Panc1 (cell line): Measurements from ENCODE around the gene ZCCHC14. TPM values are rescaled to one million over a fixed set of nuclear protein-coding genes. Genes with fewer than 3 reads are reported as not detected.
"Not testable (repeated sequence)": the region's sequence is repeated elsewhere in the genome, so short reads cannot be mapped to it uniquely, and the experiment has no call there.

Source experiments
- ATAC-seq: fragments of 200-7000 bp; cut with Tn5 transposase; 2 replicates; pipeline ENCODE4 v1.9.1; 2020; ENCODE audit warnings: mild to moderate bottlenecking, moderate library complexity
- BruUV-seq: library from RNA; stranded (reverse); fragments of 400-500 nt; replicated peaks from 2 replicates; lab custom pipeline; 2021; lab: Mats Ljungman, UMichigan
- CTCF ChIA-PET: fragments of 300-600 bp; sonication (Branson Sonifier 250); formaldehyde crosslinking; loops from one replicate; lab custom pipeline; 2022; ENCODE audit warnings: antibody characterized with exemption; lab: Charles Lee
- POLR2A ChIA-PET: fragments of 300-600 bp; sonication (Branson Sonifier 250); formaldehyde crosslinking; loops from one replicate; lab custom pipeline; 2022; ENCODE audit warnings: antibody characterized with exemption; lab: Charles Lee
- DNase-seq: peaks from one replicate; pipeline ENCODE4 v3.0.0-alpha.2; 2010; ENCODE audit warnings: low read depth, low spot score
- H3K27ac ChIP-seq: 2 replicates; pipeline ENCODE4 v1.5.1; 2011; ENCODE audit warnings: mild to moderate bottlenecking, low read length, inconsistent platforms
- H3K27me3 ChIP-seq: fragments of 200-500 bp; sonication (Bioruptor generic); 2 replicates; pipeline ENCODE4 v1.6.0; 2014; ENCODE audit warnings: low read length, inconsistent platforms; ENCODE audit not compliant: control insufficient read depth, insufficient read depth
- H3K36me3 ChIP-seq: fragments of 200-500 bp; sonication (Bioruptor generic); 2 replicates; pipeline ENCODE4 v1.5.1; 2014; ENCODE audit warnings: inconsistent platforms, mild to moderate bottlenecking, low read length, moderate library complexity; ENCODE audit not compliant: control insufficient read depth, insufficient read depth
- H3K4me1 ChIP-seq: 2 replicates; pipeline ENCODE4 v1.5.1; 2011; ENCODE audit warnings: inconsistent platforms, mild to moderate bottlenecking, low read length, moderate library complexity; ENCODE audit not compliant: control insufficient read depth, insufficient read depth
- H3K4me3 ChIP-seq, 2 experiments: 2 replicates each; pipeline ENCODE4 v1.5.1; 2011 to 2012; ENCODE audit warnings: low read depth in 2 of 2, low read length in 2 of 2, mild to moderate bottlenecking in 2 of 2, inconsistent platforms in 1 of 2, moderate library complexity in 1 of 2
- H3K9me3 ChIP-seq: fragments of 200-500 bp; sonication (Bioruptor generic); 2 replicates; pipeline ENCODE4 v1.5.1; 2014; ENCODE audit warnings: low read depth, mild to moderate bottlenecking, inconsistent platforms, low read length, moderate library complexity; ENCODE audit not compliant: control insufficient read depth, insufficient read depth
- CTCF ChIP-seq: fragments of 450-650 bp; IDR thresholded peaks from 2 replicates; pipeline ENCODE4 v1.5.1; 2017; ENCODE audit warnings: mild to moderate bottlenecking
- POLR2AphosphoS5 ChIP-seq: IDR thresholded peaks from 2 replicates; pipeline ENCODE4 v1.6.1; 2012; ENCODE audit warnings: mild to moderate bottlenecking, low read depth, low read length, moderate library complexity
- REST ChIP-seq, 2 experiments: IDR thresholded peaks; 2 replicates each; pipeline ENCODE4 v1.6.1; 2011 to 2012; ENCODE audit warnings: low read depth in 2 of 2, control low read depth in 1 of 2, low read length in 1 of 2, mild to moderate bottlenecking in 1 of 2, moderate library complexity in 1 of 2; ENCODE audit not compliant: insufficient read depth in 1 of 2
- SIN3A ChIP-seq: IDR thresholded peaks from 2 replicates; pipeline ENCODE4 v1.6.1; 2012; ENCODE audit warnings: low read depth, mild to moderate bottlenecking, low read length, moderate library complexity, borderline replicate concordance; ENCODE audit not compliant: insufficient read depth
- TCF7L2 ChIP-seq: IDR thresholded peaks from 2 replicates; pipeline ENCODE4 v1.6.1; 2011; ENCODE audit warnings: mild to moderate bottlenecking, low read depth, low read length, inconsistent platforms
- in situ Hi-C: cut with HindIII; loops from 2 replicates; pipeline ENCODE4 v1.10.0; 2016; ENCODE audit warnings: low sequenced_read_pairs, low pct_unique_long_range_greater_than_20kb
- intact Hi-C: fragments of 100-400 bp; cut with micrococcal nuclease; formaldehyde crosslinking; loops from one replicate; pipeline ENCODE4 v1.10.0; 2022; ENCODE audit not compliant: unreplicated experiment
- total RNA-seq: library from RNA; stranded (reverse); gene quantifications from one replicate; pipeline ENCODE4 v1.2.1, GENCODE V29; 2021; ENCODE audit not compliant: unreplicated experiment

The ZCCHC14 gene
- total RNA-seq, 1 experiment from 2014 or later, result 35.0 TPM

- Histone ChIP-seq H3K27ac (no peak overlapping the region; the same call in 1 of the 2 replicates), H3K9me3 (no peaks in the 10 kb centered on the region), H3K36me3 (peaks cover 4% of the 10 kb centered on the region; the same call in 1 of the 2 replicates), H3K4me1 (peaks cover 13% of the 10 kb centered on the region), H3K27me3 (no peaks in the 10 kb centered on the region), H3K4me3 (no peak overlapping the region)
- in situ Hi-C loops (no loop called here), intact Hi-C loops (no loop called here)
- no TSS peak for BruUV-seq
- ATAC-seq, result no peak
- no peak for DNase-seq
- ChIA-PET CTCF (no interaction called here), POLR2A (no interaction called here)
- TF ChIP-seq REST (IDR thresholded peaks at IDR 0.05; ENCODE audit: insufficient read depth in 1 of 2, low read depth in 2 of 2, low read length in 1 of 2) (no peak), SIN3A (no peak), CTCF (no peak), TCF7L2 (no peak), POLR2AphosphoS5 (no peak)
Measured at GRCh38 chr16:87380403-87380802, 112.4 kb downstream of the ZCCHC14 start.

GRCh38 chr16:87379312-87379752 is 113.5 kb downstream of the ZCCHC14 start:
- ATAC-seq, DNase-seq, H3K27ac ChIP-seq, BruUV-seq, H3K9me3 ChIP-seq, H3K36me3 ChIP-seq, H3K4me3 ChIP-seq, POLR2A ChIA-PET, H3K27me3 ChIP-seq, CTCF ChIA-PET, in situ Hi-C loops, intact Hi-C loops: not testable (repeated sequence)
- peaks cover 13% of the 10 kb centered on the region for H3K4me1 ChIP-seq

GRCh38 chr16:87376660-87377059 is 116.2 kb downstream of the ZCCHC14 start:
- no TSS peak for BruUV-seq
- no peaks in the 10 kb centered on the region for H3K9me3 ChIP-seq
- in situ Hi-C loops, result no loop called here
- ATAC-seq, result no peak
- peaks cover 8% of the 10 kb centered on the region for H3K4me1 ChIP-seq
- no peak overlapping the region for H3K27ac ChIP-seq
- H3K4me3 ChIP-seq, result no peak overlapping the region
- ChIA-PET CTCF (no interaction called here), POLR2A (no interaction called here)
- no peaks in the 10 kb centered on the region for H3K27me3 ChIP-seq
- no peaks in the 10 kb centered on the region for H3K36me3 ChIP-seq
- no peak for TF ChIP-seq REST (IDR thresholded peaks at IDR 0.05; ENCODE audit: insufficient read depth in 1 of 2, low read depth in 2 of 2, low read length in 1 of 2)
- TF ChIP-seq TCF7L2, result no peak
- no peak for TF ChIP-seq CTCF
- no peak for TF ChIP-seq POLR2AphosphoS5
- no peak for TF ChIP-seq SIN3A
- intact Hi-C loops, result no loop called here
- DNase-seq, result no peak
